KOPT-K1 (cell line): Measurements from ENCODE around the gene ZNF300.
"Not testable (repeated sequence)": the region's sequence is repeated elsewhere in the genome, so short reads cannot be mapped to it uniquely, and the experiment has no call there.

Experiments used
- H3K27ac ChIP-seq: fragments of 200-600 bp; sonication (generic); 2 replicates; pipeline ENCODE4 v1.5.1; 2016; ENCODE audit warnings: antibody characterized with exemption, mild to moderate bottlenecking, low read depth, low read length; ENCODE audit not compliant: poor library complexity, severe bottlenecking
- H3K36me3 ChIP-seq: fragments of 200-600 bp; sonication (generic); 2 replicates; pipeline ENCODE4 v1.5.1; 2017; ENCODE audit warnings: antibody characterized with exemption, mild to moderate bottlenecking, low read length, moderate library complexity; ENCODE audit not compliant: insufficient read depth
- H3K9me3 ChIP-seq: fragments of 200-600 bp; sonication (generic); 2 replicates; pipeline ENCODE4 v1.5.1; 2017; ENCODE audit warnings: antibody characterized with exemption, low read length, mild to moderate bottlenecking; ENCODE audit not compliant: insufficient read depth, poor library complexity, severe bottlenecking

The ZNF300 gene

DNA sequence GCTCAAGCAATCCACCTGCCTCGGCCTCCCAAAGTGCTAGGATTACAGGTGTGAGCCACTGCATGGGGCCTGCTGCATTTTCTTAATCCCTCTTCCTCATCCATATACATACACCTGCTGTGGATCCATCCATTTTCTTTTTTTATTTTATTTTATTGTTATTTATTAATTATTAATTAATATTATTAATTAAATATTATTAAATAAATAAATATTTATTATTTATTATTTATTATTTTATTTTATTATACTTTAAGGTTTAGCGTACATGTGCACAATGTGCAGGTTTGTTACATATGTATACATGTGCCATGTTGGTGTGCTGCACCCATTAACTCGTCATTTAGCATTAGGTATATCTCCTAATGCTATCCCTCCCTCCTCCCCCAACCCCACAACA lies 48.1 kb downstream of the ZNF300 start:
- H3K9me3 ChIP-seq, H3K36me3 ChIP-seq: not testable (repeated sequence)

GRCh38 chr5:150853561-150853960 lies 51.2 kb downstream of the ZNF300 start:
- no peak overlapping the region for H3K27ac ChIP-seq
- H3K9me3 ChIP-seq, result no peaks in the 10 kb centered on the region
- H3K36me3 ChIP-seq, result no peaks in the 10 kb centered on the region

More for the DNA sequence above, 48.1 kb downstream of the ZNF300 start:
- not testable (repeated sequence) for H3K27ac ChIP-seq

GRCh38 chr5:150851039-150851438 lies 53.7 kb downstream of the ZNF300 start:
- H3K9me3 ChIP-seq, result no peaks in the 10 kb centered on the region
- no peak overlapping the region for H3K27ac ChIP-seq
- H3K36me3 ChIP-seq, result no peaks in the 10 kb centered on the region

- no peak overlapping the region for H3K27ac ChIP-seq
- no peaks in the 10 kb centered on the region for H3K36me3 ChIP-seq
- H3K9me3 ChIP-seq, result no peaks in the 10 kb centered on the region
Observed at GRCh38 chr5:150848271-150848670, 56.5 kb downstream of the ZNF300 start.

GRCh38 chr5:150847334-150847695 lies 57.5 kb downstream of the ZNF300 start:
- Histone ChIP-seq H3K9me3 (no peaks in the 10 kb centered on the region), H3K27ac (no peak overlapping the region), H3K36me3 (no peaks in the 10 kb centered on the region)

GRCh38 chr5:150846654-150847333 lies 58.0 kb downstream of the ZNF300 start:
- Histone ChIP-seq H3K9me3 (no peaks in the 10 kb centered on the region), H3K27ac (no peak overlapping the region), H3K36me3 (no peaks in the 10 kb centered on the region)

GRCh38 chr5:150846308-150846653 lies 58.5 kb downstream of the ZNF300 start, which contains the start of gene IRGM:
TSS of gene IRGM (plus strand) at chr5:150846521. CDS start at chr5:150848124, 1,603 bp downstream.
- not testable (repeated sequence) for H3K36me3 ChIP-seq, H3K27ac ChIP-seq

DNA sequence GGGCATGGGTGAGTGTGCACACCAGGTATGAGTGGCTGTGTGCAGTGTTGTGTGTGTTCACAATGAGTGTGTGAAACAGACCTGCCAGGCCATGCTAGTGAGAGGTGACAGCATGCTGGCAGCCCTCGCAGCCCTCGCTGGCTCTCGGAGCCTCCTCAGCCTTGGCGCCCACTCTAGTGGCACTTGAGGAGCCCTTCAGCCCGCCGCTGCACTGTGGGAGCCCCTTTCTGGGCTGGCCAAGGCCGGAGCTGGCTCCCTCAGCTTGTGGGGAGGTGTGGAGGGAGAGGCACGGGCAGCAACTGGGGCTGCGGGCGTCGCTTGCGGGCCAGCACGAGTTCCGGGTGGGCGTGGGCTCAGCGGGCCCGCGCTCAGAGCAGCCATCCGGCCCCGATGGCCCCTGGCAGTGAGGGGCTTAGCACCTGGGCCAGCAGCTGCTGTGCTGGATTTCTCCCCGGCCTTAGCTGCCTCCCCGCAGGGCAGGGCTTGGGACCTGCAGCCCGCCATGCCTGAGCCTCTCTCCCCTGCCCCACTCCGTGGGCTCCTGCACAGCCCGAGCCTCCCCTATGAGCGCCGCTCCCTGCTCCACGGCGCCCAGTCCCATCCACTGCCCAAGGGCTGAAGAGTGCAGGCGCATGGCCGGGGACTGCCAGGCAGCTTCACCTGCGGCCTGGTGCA lies 59.5 kb downstream of the ZNF300 start:
- not testable (repeated sequence) for H3K36me3 ChIP-seq, H3K9me3 ChIP-seq, H3K27ac ChIP-seq

More at GRCh38 chr5:150846308-150846653, 58.5 kb downstream of the ZNF300 start, which contains the start of gene IRGM:
- H3K9me3 ChIP-seq, result not testable (repeated sequence)
